Glutamatergic neuron (in vitro differentiated cells): Measurements from ENCODE around the gene ESRRG. TPM values are rescaled to one million over a fixed set of nuclear protein-coding genes. Genes with fewer than 3 reads are reported as not detected.
A peak's percentile ranks its signal among the peaks of the same experiment; 100 is the strongest.
"Not testable (repeated sequence)": the region's sequence is repeated elsewhere in the genome, so short reads cannot be mapped to it uniquely, and the experiment has no call there.

Experiments
- DNase-seq: peaks from one replicate; pipeline ENCODE4 v3.0.0; 2022
- H3K27ac Mint-ChIP-seq: one replicate; pipeline ENCODE4 v1.8.0; 2020; ENCODE audit warnings: mild to moderate bottlenecking, mixed read lengths, inconsistent platforms; ENCODE audit not compliant: unreplicated experiment
- H3K27me3 Mint-ChIP-seq: one replicate; pipeline ENCODE4 v1.8.0; 2020; ENCODE audit warnings: mild to moderate bottlenecking, moderate library complexity, mixed read lengths, inconsistent platforms; ENCODE audit not compliant: unreplicated experiment
- H3K36me3 Mint-ChIP-seq: one replicate; pipeline ENCODE4 v1.8.0; 2020; ENCODE audit warnings: mild to moderate bottlenecking, mixed read lengths, inconsistent platforms; ENCODE audit not compliant: unreplicated experiment
- H3K4me1 Mint-ChIP-seq: one replicate; pipeline ENCODE4 v1.8.0; 2020; ENCODE audit warnings: mild to moderate bottlenecking, low read depth, mixed read lengths, inconsistent platforms; ENCODE audit not compliant: unreplicated experiment
- H3K4me3 Mint-ChIP-seq: one replicate; pipeline ENCODE4 v1.8.0; 2020; ENCODE audit warnings: mild to moderate bottlenecking, mixed read lengths, inconsistent platforms; ENCODE audit not compliant: unreplicated experiment
- H3K9me3 Mint-ChIP-seq: one replicate; pipeline ENCODE4 v1.8.0; 2020; ENCODE audit warnings: mild to moderate bottlenecking, moderate library complexity, mixed read lengths, inconsistent platforms; ENCODE audit not compliant: unreplicated experiment
- total RNA-seq: library from RNA; stranded (reverse); fragmentation: NEBNext Ultra II Directional; extraction: Animal tissue kit (Norgen Biotek cat#: 25700); gene quantifications from one replicate; pipeline ENCODE4 v1.2.1, GENCODE V29; 2021; ENCODE audit not compliant: unreplicated experiment
- TF ChIP-seq, protein P1 (sequence below): fragments of 200-600 bp; sonication (generic); IDR thresholded peaks from one replicate; pipeline ENCODE4 v1.5.0; 2021; ENCODE audit not compliant: partially characterized antibody, unreplicated experiment

The ESRRG gene
- total RNA-seq, 1 donor from 2014 or later: 9.0 TPM

DNA sequence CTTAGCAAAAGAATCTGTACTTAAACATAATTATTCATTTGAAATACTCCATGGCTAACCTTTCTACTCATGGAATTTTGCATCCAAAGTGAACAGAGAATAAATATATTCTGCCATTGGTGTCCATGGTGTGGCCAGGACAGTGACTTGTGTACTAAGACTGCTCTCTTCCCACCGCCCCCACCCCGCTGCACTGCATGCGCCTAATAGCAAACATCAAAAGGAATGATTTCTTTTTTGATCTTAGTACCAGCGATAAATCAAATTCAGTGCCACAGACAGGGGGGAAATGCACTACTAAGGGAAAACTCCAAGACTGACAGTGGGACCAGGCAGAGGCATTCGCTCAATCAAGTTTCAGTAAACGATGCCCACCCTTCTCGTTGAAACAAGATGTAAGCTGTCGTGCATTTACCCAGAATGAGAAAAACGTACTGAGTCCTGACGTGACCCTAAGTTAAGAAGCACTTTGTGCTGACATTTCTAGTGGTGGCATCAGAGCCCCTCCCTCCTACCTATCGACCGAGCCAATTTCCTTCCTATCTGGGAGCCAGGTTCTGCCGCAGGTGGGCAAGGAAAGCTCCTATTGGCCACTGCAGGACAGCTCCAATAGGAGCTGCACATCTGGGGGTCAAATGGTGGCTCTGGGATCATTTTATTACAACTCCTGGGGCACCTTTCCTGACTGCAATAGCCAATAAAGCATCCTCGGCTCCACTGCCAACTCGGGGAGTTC lies 12.5 kb downstream of the ESRRG start:
- H3K9me3 Mint-ChIP-seq: peaks cover 2% of the 10 kb centered on the region
- H3K4me3 Mint-ChIP-seq: no peak overlapping the region
- no peak for DNase-seq
- peaks cover 35% of the 10 kb centered on the region for H3K4me1 Mint-ChIP-seq
- H3K27me3 Mint-ChIP-seq: peaks cover under 1% of the 10 kb centered on the region
- TF ChIP-seq, protein P1, sequence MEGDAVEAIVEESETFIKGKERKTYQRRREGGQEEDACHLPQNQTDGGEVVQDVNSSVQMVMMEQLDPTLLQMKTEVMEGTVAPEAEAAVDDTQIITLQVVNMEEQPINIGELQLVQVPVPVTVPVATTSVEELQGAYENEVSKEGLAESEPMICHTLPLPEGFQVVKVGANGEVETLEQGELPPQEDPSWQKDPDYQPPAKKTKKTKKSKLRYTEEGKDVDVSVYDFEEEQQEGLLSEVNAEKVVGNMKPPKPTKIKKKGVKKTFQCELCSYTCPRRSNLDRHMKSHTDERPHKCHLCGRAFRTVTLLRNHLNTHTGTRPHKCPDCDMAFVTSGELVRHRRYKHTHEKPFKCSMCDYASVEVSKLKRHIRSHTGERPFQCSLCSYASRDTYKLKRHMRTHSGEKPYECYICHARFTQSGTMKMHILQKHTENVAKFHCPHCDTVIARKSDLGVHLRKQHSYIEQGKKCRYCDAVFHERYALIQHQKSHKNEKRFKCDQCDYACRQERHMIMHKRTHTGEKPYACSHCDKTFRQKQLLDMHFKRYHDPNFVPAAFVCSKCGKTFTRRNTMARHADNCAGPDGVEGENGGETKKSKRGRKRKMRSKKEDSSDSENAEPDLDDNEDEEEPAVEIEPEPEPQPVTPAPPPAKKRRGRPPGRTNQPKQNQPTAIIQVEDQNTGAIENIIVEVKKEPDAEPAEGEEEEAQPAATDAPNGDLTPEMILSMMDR: no peak
- H3K27ac Mint-ChIP-seq: no peak overlapping the region
- no peaks in the 10 kb centered on the region for H3K36me3 Mint-ChIP-seq

DNA sequence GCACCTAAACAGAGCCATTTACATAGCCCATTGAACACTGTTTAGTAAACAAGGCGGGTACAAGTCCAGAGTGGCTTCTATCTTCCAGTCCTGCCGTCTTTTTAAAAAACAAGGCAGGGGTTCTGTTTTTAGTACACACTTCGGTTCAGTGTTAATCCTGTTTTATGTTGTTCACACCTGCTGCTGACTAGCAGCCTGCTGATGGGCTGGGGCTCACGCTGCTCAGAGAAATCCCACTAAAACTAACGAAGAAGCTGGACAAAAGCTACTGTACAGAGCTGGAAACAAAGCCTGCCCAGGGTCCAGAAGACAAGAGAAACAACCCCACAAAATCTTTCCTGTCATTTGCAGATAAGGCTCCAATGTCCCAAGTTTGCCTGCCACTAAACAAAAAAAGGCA lies 13.2 kb downstream of the ESRRG start:
- no peak for DNase-seq
- H3K27ac Mint-ChIP-seq: no peak overlapping the region
- peaks cover 38% of the 10 kb centered on the region for H3K4me1 Mint-ChIP-seq

GRCh38 chr1:216705676-216706075 lies 17.6 kb downstream of the ESRRG start:
- peak overlapping the region; percentile 76 for H3K4me3 Mint-ChIP-seq
- H3K36me3 Mint-ChIP-seq: no peaks in the 10 kb centered on the region
- DNase-seq: peak; percentile 47
- peaks cover 2% of the 10 kb centered on the region for H3K9me3 Mint-ChIP-seq
- H3K27ac Mint-ChIP-seq: peak overlapping the region; percentile 96
- TF ChIP-seq, protein P1: no peak
- peaks cover 31% of the 10 kb centered on the region for H3K4me1 Mint-ChIP-seq
- peaks cover 3% of the 10 kb centered on the region for H3K27me3 Mint-ChIP-seq

More for the DNA sequence above, 13.2 kb downstream of the ESRRG start:
- no peaks in the 10 kb centered on the region for H3K36me3 Mint-ChIP-seq
- TF ChIP-seq, protein P1: no peak
- H3K27me3 Mint-ChIP-seq: peaks cover 3% of the 10 kb centered on the region
- peaks cover 4% of the 10 kb centered on the region for H3K9me3 Mint-ChIP-seq
- no peak overlapping the region for H3K4me3 Mint-ChIP-seq

DNA sequence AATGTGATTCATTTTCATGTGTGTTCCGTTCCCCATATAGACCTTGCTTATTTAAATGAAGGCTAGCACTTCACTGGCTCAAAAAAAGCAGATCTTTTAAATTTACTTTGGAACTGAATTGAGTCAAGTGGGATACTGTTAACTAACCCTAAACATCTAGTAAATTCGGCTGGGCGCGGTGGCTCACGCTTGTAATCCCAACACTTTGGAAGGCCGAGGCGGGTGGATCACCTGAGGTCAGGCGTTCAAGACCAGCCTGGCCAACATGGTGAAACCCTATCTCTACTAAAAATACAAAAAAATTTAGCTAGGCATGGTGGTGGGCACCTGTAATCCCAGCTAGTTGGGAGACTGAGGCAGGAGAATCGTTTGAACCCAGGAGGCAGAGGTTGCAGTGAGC lies 19.2 kb downstream of the ESRRG start:
- H3K9me3 Mint-ChIP-seq, H3K4me3 Mint-ChIP-seq, H3K27me3 Mint-ChIP-seq, DNase-seq, H3K27ac Mint-ChIP-seq, H3K36me3 Mint-ChIP-seq: not testable (repeated sequence)
- peaks cover 29% of the 10 kb centered on the region for H3K4me1 Mint-ChIP-seq

DNA sequence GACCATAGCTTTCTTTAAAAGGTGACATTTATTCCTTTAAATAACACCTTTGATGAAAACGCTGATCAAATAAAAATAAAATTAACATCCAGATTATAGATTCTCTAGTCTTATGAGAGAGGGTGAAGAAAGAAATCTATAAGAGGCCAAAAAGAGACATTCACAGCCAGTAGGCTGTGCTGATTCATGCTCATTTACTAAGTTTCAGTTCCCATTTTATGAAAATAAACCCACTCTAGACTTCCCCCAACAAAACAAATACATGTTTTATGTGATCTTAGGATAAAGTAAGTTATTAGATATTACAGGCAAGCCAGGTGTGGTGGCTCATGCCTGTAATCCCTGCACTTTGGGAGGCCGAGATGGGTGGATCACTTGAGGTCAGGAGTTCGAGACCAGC lies 21.1 kb downstream of the ESRRG start:
- Mint-ChIP-seq H3K27me3 (peaks cover 3% of the 10 kb centered on the region), H3K36me3 (no peaks in the 10 kb centered on the region), H3K4me1 (peaks cover 25% of the 10 kb centered on the region), H3K27ac (no peak overlapping the region), H3K4me3 (no peak overlapping the region), H3K9me3 (peaks cover 2% of the 10 kb centered on the region)
- TF ChIP-seq, protein P1: no peak
- DNase-seq: no peak
